K562 (cell line): ENCODE results near the gene NRXN3. TPM values are rescaled to one million over a fixed set of nuclear protein-coding genes. Genes with fewer than 3 reads are reported as not detected.

Experiments used
- ATAC-seq: fragments of 200-7000 bp; cut with Tn5 transposase; 3 replicates; pipeline ENCODE4 v1.9.1; 2020; ENCODE audit warnings: moderate library complexity
- BruUV-seq: library from RNA; stranded (reverse); fragments of 400-500 nt; replicated peaks from 2 replicates; lab custom pipeline; 2021; lab: Mats Ljungman, UMichigan
- CTCF ChIA-PET: fragments of 300-600 bp; formaldehyde crosslinking; extraction: SDS; loops from one replicate; lab custom pipeline; 2021; ENCODE audit warnings: low intra/inter-chr PET ratio; lab: Yijun Ruan, JAX
- POLR2A ChIA-PET: fragments of 300-600, 350-650 bp; sonication (Branson Sonifier 250); formaldehyde crosslinking; extraction: SDS; loops from one replicate; lab custom pipeline; 2021; ENCODE audit warnings: antibody characterized with exemption, inconsistent platforms; lab: Yijun Ruan, JAX
- DNase-seq, 4 experiments: peaks; one replicate each; pipeline versions ENCODE4 v3.0.0 to v3.0.0-alpha.2; 2011 to 2018; ENCODE audit warnings: low spot score in 3 of 4, mixed read lengths in 3 of 4; ENCODE audit errors: extremely low read depth in 1 of 4
- FAIRE-seq: peaks from 2 replicates; lab custom pipeline; 2011; peaks lifted over from hg19 to GRCh38; lab: Jason Lieb, UNC
- H2AFZ ChIP-seq: 2 replicates; pipeline ENCODE4 v1.6.0; 2011; ENCODE audit warnings: low read depth, low read length, control low read depth, inconsistent platforms
- H3K27ac ChIP-seq: fragments of 200-600 bp; 3 replicates; pipeline ENCODE4 v1.8.0; 2011; ENCODE audit warnings: low read depth, mild to moderate bottlenecking, control low read depth, inconsistent platforms, low read length, moderate library complexity, mixed read lengths; ENCODE audit errors: extremely low read depth
- H3K27me3 ChIP-seq, 2 experiments: fragments of 300-600 bp in 1 of 2; 2 replicates in 1 of 2; 3 replicates in 1 of 2; pipeline versions ENCODE4 v1.6.0 to v1.8.0; 2011; ENCODE audit warnings: inconsistent platforms in 2 of 2, low read length in 2 of 2, mild to moderate bottlenecking in 1 of 2, mixed read lengths in 1 of 2, moderate library complexity in 1 of 2; ENCODE audit not compliant: control insufficient read depth in 2 of 2, insufficient read depth in 2 of 2
- H3K36me3 ChIP-seq: fragments of 300-600 bp; 3 replicates; pipeline ENCODE4 v1.8.0; 2011; ENCODE audit warnings: mild to moderate bottlenecking, low read length, inconsistent platforms; ENCODE audit not compliant: control insufficient read depth, insufficient read depth
- H3K4me1 ChIP-seq, 2 experiments: fragments of 200-600 bp in 1 of 2; replicated peaks in 1 of 2; 2 replicates in 1 of 2; 3 replicates in 1 of 2; pipeline versions ENCODE4 v1.5.1 to v1.8.0; 2011; ENCODE audit warnings: inconsistent platforms in 2 of 2, low read length in 2 of 2, mild to moderate bottlenecking in 1 of 2, mixed read lengths in 1 of 2, moderate library complexity in 1 of 2; ENCODE audit not compliant: control insufficient read depth in 2 of 2, insufficient read depth in 2 of 2
- H3K4me2 ChIP-seq: 2 replicates; pipeline ENCODE4 v1.6.1; 2011; ENCODE audit warnings: low read length, control low read depth, inconsistent platforms, mixed read lengths; ENCODE audit not compliant: insufficient read depth
- H3K4me3 ChIP-seq: fragments of 200-600 bp; sonication (generic), shearing (Covaris generic); 2 replicates; pipeline ENCODE4 v1.5.1; 2016; ENCODE audit warnings: control low read depth, inconsistent platforms
- H3K79me2 ChIP-seq: fragments of 200-600 bp; 3 replicates; pipeline ENCODE4 v1.8.0; 2011; ENCODE audit warnings: low read length, inconsistent platforms; ENCODE audit not compliant: control insufficient read depth, insufficient read depth
- H3K9ac ChIP-seq, 2 experiments: 2 replicates each; pipeline versions ENCODE4 v1.6.0 to v1.6.1; 2011; ENCODE audit warnings: low read depth in 2 of 2, low read length in 2 of 2, control low read depth in 1 of 2, inconsistent platforms in 1 of 2, mild to moderate bottlenecking in 1 of 2, mixed read lengths in 1 of 2; ENCODE audit not compliant: insufficient read depth in 1 of 2
- H3K9me1 ChIP-seq: one replicate; pipeline ENCODE4 v1.6.0; 2011; ENCODE audit warnings: inconsistent platforms, mild to moderate bottlenecking, low read length, moderate library complexity; ENCODE audit not compliant: control insufficient read depth, insufficient read depth
- H3K9me3 ChIP-seq: replicated peaks from 2 replicates; pipeline ENCODE4 v1.5.1; 2011; ENCODE audit warnings: low read depth, low read length, inconsistent platforms; ENCODE audit not compliant: control insufficient read depth, insufficient read depth
- H4K20me1 ChIP-seq: replicated peaks from 2 replicates; pipeline ENCODE4 v1.6.1; 2011; ENCODE audit warnings: low read length, inconsistent platforms, mixed read lengths; ENCODE audit not compliant: control insufficient read depth, insufficient read depth
- CTBP1 ChIP-seq: fragments of 450-650 bp; IDR thresholded peaks from 2 replicates; pipeline ENCODE4 v1.6.1; 2016; ENCODE audit warnings: borderline replicate concordance
- CUX1 ChIP-seq: fragments of 200-800 bp; sonication (Bioruptor generic); IDR thresholded peaks from 2 replicates; pipeline ENCODE4 v1.6.1; 2016; ENCODE audit warnings: missing genetic modification characterization, missing compliant biosample characterization
- MYBL2 ChIP-seq, 2 experiments: fragments of 450-650 bp in 1 of 2; sonication (generic) in 1 of 2; formaldehyde crosslinking in 1 of 2; IDR thresholded peaks; 2 replicates each; pipeline versions ENCODE4 v1.6.1 to v1.8.1; 2017 to 2022; ENCODE audit warnings: borderline replicate concordance in 1 of 2, inconsistent platforms in 1 of 2, low read depth in 1 of 2, mild to moderate bottlenecking in 1 of 2, missing genetic modification reagents in 1 of 2, moderate library complexity in 1 of 2
- NFE2 ChIP-seq: IDR thresholded peaks from 2 replicates; pipeline ENCODE4 v1.6.1; 2014; ENCODE audit warnings: antibody characterized with exemption, low read depth
- RBM39 ChIP-seq: fragments of 200-400 bp; formaldehyde crosslinking; optimal IDR thresholded peaks from 2 replicates; pipeline ENCODE3; 2018; ENCODE audit warnings: low read depth, low read length
- USF1 ChIP-seq: sonication (generic); formaldehyde crosslinking; IDR thresholded peaks from 2 replicates; pipeline ENCODE4 v1.9.0; 2022; ENCODE audit warnings: mild to moderate bottlenecking, missing genetic modification reagents
- ZNF354B ChIP-seq: fragments of 250-450 bp; sonication (Bioruptor Pico); IDR thresholded peaks from 2 replicates; pipeline ENCODE4 v1.4.0; 2020
- ZNF551 ChIP-seq: fragments of 250-450 bp; sonication (Bioruptor Pico); IDR thresholded peaks from 2 replicates; pipeline ENCODE4 v1.5.0; 2021; ENCODE audit warnings: mild to moderate bottlenecking, moderate library complexity
- WGBS: fragments of 100-300 bp; shearing (Covaris generic); methylation state at CpG from one replicate; pipeline ENCODE4 v1.1.6; 2016; ENCODE audit warnings: low coverage, mixed read lengths; ENCODE audit not compliant: insufficient coverage; ENCODE audit errors: missing lambda C conversion rate; 5-methylcytosine and 5-hydroxymethylcytosine counted together
- in situ Hi-C: fragments of 300-500 bp; cut with MboI; formaldehyde crosslinking; loops from 4 replicates; pipeline ENCODE4 v1.15.0; 2018; ENCODE audit warnings: inconsistent platforms, mixed read lengths
- intact Hi-C: fragments of 100-400 bp; cut with micrococcal nuclease; formaldehyde crosslinking; loops from 2 replicates; pipeline ENCODE4 v1.14.2; 2022
- polyA plus RNA-seq, 8 experiments: library from polyadenylated mRNA; depleted of rRNA in 4 of 8; stranded (reverse) in 5 of 8; unstranded in 3 of 8; fragments of >200 nt; fragmentation: Nextera tagmentation in 2 of 8; fragmentation: Illumina TruSeq in 1 of 8; extraction: Ambion mirVana in 2 of 8; extraction: Trizol in 1 of 8; gene quantifications; 2 replicates each; pipeline versions ENCODE4 v1.2.1 to v1.2.3, GENCODE V29; 2011 to 2014; ENCODE audit warnings: inconsistent platforms in 1 of 8, missing spikeins in 1 of 8
- total RNA-seq, 7 experiments: library from RNA; depleted of rRNA in 6 of 7; stranded (reverse); fragments of >200 nt in 6 of 7; fragmentation: Illumina TruSeq in 2 of 7; extraction: Trizol in 2 of 7; gene quantifications; 2 replicates each; pipeline versions ENCODE4 v1.2.1 to v1.2.3, GENCODE V29; 2011 to 2021; ENCODE audit warnings: low replicate concordance in 1 of 7

NRXN3 gene
- total and polyA plus RNA-seq, 9 of the 15 experiments (the other 6 are each of a cell fraction or from before 2014, with no cell fraction given) = 0.09 TPM; not detected in 8

GRCh38 chr14:79177106-79177505, 1006.9 kb downstream of the NRXN3 start:
- H3K79me2 ChIP-seq = no peaks in the 10 kb centered on the region
- 0% methylated on average over 4 of the region's 4 CpGs for WGBS
- H3K4me2 ChIP-seq = no peak overlapping the region
- H2AFZ ChIP-seq = no peak overlapping the region
- BruUV-seq = no TSS peak
- in situ Hi-C loops = no loop called here
- no peak overlapping the region for H3K27ac ChIP-seq
- no peaks in the 10 kb centered on the region for H3K9me3 ChIP-seq
- ChIA-PET CTCF (no interaction called here), POLR2A (no interaction called here)
- H3K9ac ChIP-seq = no peak overlapping the region
- intact Hi-C loops = no loop called here
- H3K27me3 ChIP-seq = no peaks in the 10 kb centered on the region
- H3K9me1 ChIP-seq = no peaks in the 10 kb centered on the region
- ATAC-seq (no peak), FAIRE-seq (no peak), DNase-seq (no peak)
- H3K4me3 ChIP-seq = no peak overlapping the region
- no peaks in the 10 kb centered on the region for H3K4me1 ChIP-seq
- no peaks in the 10 kb centered on the region for H3K36me3 ChIP-seq
- H4K20me1 ChIP-seq = no peaks in the 10 kb centered on the region
- TF ChIP-seq USF1 (CRISPR knock-in tag) (no peak), RBM39 (no peak), MYBL2 (IDR thresholded peaks at IDR 0.05; ENCODE audit: low read depth) (no peak), MYBL2 (CRISPR knock-in tag; IDR thresholded peaks at IDR 0.05; ENCODE audit: borderline replicate concordance) (no peak), CTBP1 (no peak), CUX1 (CRISPR knock-in tag) (no peak), ZNF354B (CRISPR knock-in tag) (no peak), ZNF551 (no peak), NFE2 (no peak)
